WTC11 (cell line): ENCODE results near the gene TPCN2. TPM values are rescaled to one million over a fixed set of nuclear protein-coding genes. Genes with fewer than 3 reads are reported as not detected.
"Not testable (repeated sequence)": the region's sequence is repeated elsewhere in the genome, so short reads cannot be mapped to it uniquely, and the experiment has no call there.

ENCODE experiments used
- ATAC-seq: fragments of 200-7000 bp; cut with Tn5 transposase; 2 replicates; pipeline ENCODE4 v1.10.0; 2021; ENCODE audit warnings: mild to moderate bottlenecking, moderate library complexity
- CTCF ChIA-PET: fragments of 300-600 bp; sonication (Branson Sonifier 250); formaldehyde crosslinking; loops from one replicate; lab custom pipeline; 2021; ENCODE audit warnings: antibody characterized with exemption; lab: Charles Lee
- POLR2A ChIA-PET: fragments of 350-600 bp; sonication (Branson Sonifier 250); formaldehyde crosslinking; loops from one replicate; lab custom pipeline; 2021; ENCODE audit warnings: antibody characterized with exemption; lab: Charles Lee
- DNase-seq: peaks from one replicate; pipeline ENCODE4 v3.0.0; 2021; ENCODE audit warnings: low spot score
- H3K27ac Mint-ChIP-seq: 2 replicates; pipeline ENCODE4 v1.8.0; 2021; ENCODE audit warnings: mixed read lengths
- H3K27me3 Mint-ChIP-seq: 2 replicates; pipeline ENCODE4 v1.8.0; 2021; ENCODE audit warnings: low read depth, mild to moderate bottlenecking, moderate library complexity, mixed read lengths
- H3K36me3 Mint-ChIP-seq: 2 replicates; pipeline ENCODE4 v1.8.0; 2021; ENCODE audit warnings: mixed read lengths
- H3K4me1 Mint-ChIP-seq: 2 replicates; pipeline ENCODE4 v1.8.0; 2022; ENCODE audit warnings: mixed read lengths
- H3K4me3 Mint-ChIP-seq: 2 replicates; pipeline ENCODE4 v1.8.0; 2021; ENCODE audit warnings: mild to moderate bottlenecking, moderate library complexity, mixed read lengths
- H3K9me3 Mint-ChIP-seq: 2 replicates; pipeline ENCODE4 v1.8.0; 2021; ENCODE audit warnings: mixed read lengths
- ATF6 ChIP-seq: sonication (generic); formaldehyde crosslinking; IDR thresholded peaks from 2 replicates; pipeline ENCODE4 v1.8.1; 2023; ENCODE audit warnings: mild to moderate bottlenecking, missing genetic modification reagents
- ELF4 ChIP-seq: sonication (generic); formaldehyde crosslinking; IDR thresholded peaks from 2 replicates; pipeline ENCODE4 v1.8.1; 2022; ENCODE audit warnings: low read depth, mild to moderate bottlenecking, moderate library complexity, missing genetic modification reagents
- EMX1 ChIP-seq: fragments of 250-450 bp; sonication (Bioruptor Pico); IDR thresholded peaks from 2 replicates; pipeline ENCODE4 v1.8.0; 2021; ENCODE audit warnings: mild to moderate bottlenecking
- ERG ChIP-seq: fragments of 250-450 bp; sonication (Bioruptor Pico); IDR thresholded peaks from 2 replicates; pipeline ENCODE4 v1.8.0; 2021; ENCODE audit warnings: mild to moderate bottlenecking
- GRHL2 ChIP-seq: fragments of 250-450 bp; sonication (Bioruptor Pico); IDR thresholded peaks from 2 replicates; pipeline ENCODE4 v1.8.0; 2022; ENCODE audit warnings: mild to moderate bottlenecking, moderate library complexity; ENCODE audit not compliant: insufficient replicate concordance, severe bottlenecking
- GTF2I ChIP-seq: fragments of 250-450 bp; sonication (Bioruptor Pico); conservative IDR thresholded peaks from 2 replicates; pipeline ENCODE4 v1.4.0; 2021; ENCODE audit warnings: mild to moderate bottlenecking
- NFATC4 ChIP-seq: fragments of 250-450 bp; sonication (Bioruptor Pico); IDR thresholded peaks from 2 replicates; pipeline ENCODE4 v1.9.0; 2021; ENCODE audit warnings: mild to moderate bottlenecking
- NR1H2 ChIP-seq: sonication (generic); formaldehyde crosslinking; IDR thresholded peaks from 2 replicates; pipeline ENCODE4 v1.9.0; 2021; ENCODE audit warnings: mild to moderate bottlenecking, moderate library complexity, missing genetic modification reagents
- RORB ChIP-seq: fragments of 250-450 bp; sonication (Bioruptor Pico); IDR thresholded peaks from 2 replicates; pipeline ENCODE4 v1.9.0; 2021; ENCODE audit warnings: mild to moderate bottlenecking
- SOX15 ChIP-seq: fragments of 250-450 bp; sonication (Bioruptor Pico); IDR thresholded peaks from 2 replicates; pipeline ENCODE4 v1.9.0; 2021; ENCODE audit warnings: mild to moderate bottlenecking
- STAT6 ChIP-seq: sonication (generic); formaldehyde crosslinking; conservative IDR thresholded peaks from 2 replicates; pipeline ENCODE4 v1.8.1; 2023; ENCODE audit warnings: mild to moderate bottlenecking, low read depth, missing genetic modification reagents, moderate library complexity
- ZNF263 ChIP-seq: sonication (generic); formaldehyde crosslinking; IDR thresholded peaks from 2 replicates; pipeline ENCODE4 v1.8.1; 2022; ENCODE audit warnings: low read depth, mild to moderate bottlenecking, moderate library complexity, missing genetic modification reagents
- ZNF532 ChIP-seq: fragments of 250-450 bp; sonication (Bioruptor Pico); IDR thresholded peaks from 2 replicates; pipeline ENCODE4 v1.9.0; 2021; ENCODE audit warnings: mild to moderate bottlenecking, borderline replicate concordance
- ZNF671 ChIP-seq: fragments of 250-450 bp; sonication (Bioruptor Pico); IDR thresholded peaks from 2 replicates; pipeline ENCODE4 v1.8.0; 2021; ENCODE audit warnings: mild to moderate bottlenecking
- ZSCAN18 ChIP-seq: fragments of 250-450 bp; sonication (Bioruptor Pico); IDR thresholded peaks from 2 replicates; pipeline ENCODE4 v2.1.2; 2022; ENCODE audit warnings: mild to moderate bottlenecking, moderate library complexity
- total RNA-seq: library from RNA; stranded (reverse); gene quantifications from 3 replicates; pipeline ENCODE4 v1.2.3, GENCODE V29; 2021

Gene TPCN2
- total RNA-seq, 1 experiment from 2014 or later = 24.6 TPM

- TF ChIP-seq ZNF263 (CRISPR knock-in tag) (no peak), RORB (no peak), EMX1 (CRISPR knock-in tag) (no peak), NR1H2 (CRISPR knock-in tag) (no peak)
- CTCF ChIA-PET = interaction anchor here (0.6 to 3.0 kb wide), 79 partner anchors 8 to 885 kb away, joined by 3 to 71 read pairs (median 6); partner anchors contain the start of genes MRGPRF, MYEOV, SMIM38 and TPCN2
- no peak overlapping the region for H3K4me3 Mint-ChIP-seq
Observed at GRCh38 chr11:69132301-69132670, 83.6 kb downstream of the TPCN2 start.

GRCh38 chr11:69133251-69133650 is 84.5 kb downstream of the TPCN2 start:
- H3K4me1 Mint-ChIP-seq = peaks cover 10% of the 10 kb centered on the region
- peaks cover 8% of the 10 kb centered on the region; the same call in 1 of the 2 replicates for H3K27me3 Mint-ChIP-seq
- TF ChIP-seq GTF2I (CRISPR knock-in tag) (peak; percentile 69; the same call in 1 of the 2 replicates), SOX15 (no peak)
- H3K36me3 Mint-ChIP-seq = peaks cover 25% of the 10 kb centered on the region
- H3K4me3 Mint-ChIP-seq = no peak overlapping the region
- ChIA-PET POLR2A (no interaction called here), CTCF (no interaction called here)
- ATAC-seq = no peak
- peaks cover 30% of the 10 kb centered on the region for H3K9me3 Mint-ChIP-seq
- no peak overlapping the region for H3K27ac Mint-ChIP-seq
- DNase-seq = no peak

More at GRCh38 chr11:69132301-69132670, 83.6 kb downstream of the TPCN2 start:
- H3K27me3 Mint-ChIP-seq = peaks cover 8% of the 10 kb centered on the region; the same call in 1 of the 2 replicates
- ATAC-seq = no peak
- peaks cover 32% of the 10 kb centered on the region for H3K36me3 Mint-ChIP-seq
- no peak overlapping the region for H3K27ac Mint-ChIP-seq
- H3K9me3 Mint-ChIP-seq = peaks cover 39% of the 10 kb centered on the region
- peaks cover 10% of the 10 kb centered on the region for H3K4me1 Mint-ChIP-seq
- POLR2A ChIA-PET = interaction anchor here (0.8 kb wide), 1 partner anchor 509 kb away, joined by 3 read pairs; no protein-coding TSS in a partner anchor
- DNase-seq = no peak

GRCh38 chr11:69134182-69134581 is 85.5 kb downstream of the TPCN2 start:
- DNase-seq, ATAC-seq, H3K27me3 Mint-ChIP-seq, CTCF ChIA-PET, H3K4me1 Mint-ChIP-seq, H3K4me3 Mint-ChIP-seq, H3K27ac Mint-ChIP-seq, POLR2A ChIA-PET: not testable (repeated sequence)
- Mint-ChIP-seq H3K9me3 (peaks cover 20% of the 10 kb centered on the region), H3K36me3 (peaks cover 18% of the 10 kb centered on the region)

GRCh38 chr11:69134957-69135356 is 86.2 kb downstream of the TPCN2 start:
- Mint-ChIP-seq H3K4me1 (peaks cover 10% of the 10 kb centered on the region), H3K27me3 (peaks cover 8% of the 10 kb centered on the region; the same call in 1 of the 2 replicates), H3K27ac (no peak overlapping the region), H3K4me3 (no peak overlapping the region), H3K9me3 (peaks cover 20% of the 10 kb centered on the region), H3K36me3 (peaks cover 18% of the 10 kb centered on the region)
- ChIA-PET POLR2A (no interaction called here), CTCF (no interaction called here)
- DNase-seq = no peak
- no peak for ATAC-seq
- no peak for TF ChIP-seq ZNF532 (CRISPR knock-in tag)
- no peak for TF ChIP-seq ZSCAN18 (CRISPR knock-in tag)
- TF ChIP-seq ERG (CRISPR knock-in tag) = no peak
- TF ChIP-seq GRHL2 = no peak
- no peak for TF ChIP-seq ZNF671 (CRISPR knock-in tag)
- no peak for TF ChIP-seq STAT6 (CRISPR knock-in tag)
- TF ChIP-seq ATF6 (CRISPR knock-in tag) = no peak
- no peak for TF ChIP-seq NFATC4 (CRISPR knock-in tag)
- no peak for TF ChIP-seq ELF4 (CRISPR knock-in tag)
